ENCODE results near the gene RPS25.
"Not testable (repeated sequence)": the region's sequence is repeated elsewhere in the genome, so short reads cannot be mapped to it uniquely, and the experiment has no call there.

The RPS25 gene

GRCh38 chr11:118996926-118997626, 21.1 kb downstream of the RPS25 start:
- peak overlapping the region; percentile 67 for H3K4me3 ChIP-seq (ENCODE audit: low read depth, low read length)
- in situ Hi-C loops (cut with HindIII; ENCODE audit: low sequenced_read_pairs), result no loop called here
- TF ChIP-seq, protein P1, sequence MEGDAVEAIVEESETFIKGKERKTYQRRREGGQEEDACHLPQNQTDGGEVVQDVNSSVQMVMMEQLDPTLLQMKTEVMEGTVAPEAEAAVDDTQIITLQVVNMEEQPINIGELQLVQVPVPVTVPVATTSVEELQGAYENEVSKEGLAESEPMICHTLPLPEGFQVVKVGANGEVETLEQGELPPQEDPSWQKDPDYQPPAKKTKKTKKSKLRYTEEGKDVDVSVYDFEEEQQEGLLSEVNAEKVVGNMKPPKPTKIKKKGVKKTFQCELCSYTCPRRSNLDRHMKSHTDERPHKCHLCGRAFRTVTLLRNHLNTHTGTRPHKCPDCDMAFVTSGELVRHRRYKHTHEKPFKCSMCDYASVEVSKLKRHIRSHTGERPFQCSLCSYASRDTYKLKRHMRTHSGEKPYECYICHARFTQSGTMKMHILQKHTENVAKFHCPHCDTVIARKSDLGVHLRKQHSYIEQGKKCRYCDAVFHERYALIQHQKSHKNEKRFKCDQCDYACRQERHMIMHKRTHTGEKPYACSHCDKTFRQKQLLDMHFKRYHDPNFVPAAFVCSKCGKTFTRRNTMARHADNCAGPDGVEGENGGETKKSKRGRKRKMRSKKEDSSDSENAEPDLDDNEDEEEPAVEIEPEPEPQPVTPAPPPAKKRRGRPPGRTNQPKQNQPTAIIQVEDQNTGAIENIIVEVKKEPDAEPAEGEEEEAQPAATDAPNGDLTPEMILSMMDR (IDR thresholded peaks at IDR 0.05; ENCODE audit: low read depth, low read length), result peak; percentile 32
- DNase-seq (ENCODE audit: low read depth, low spot score), result peak; percentile 17

GRCh38 chr11:118991486-118992038, 26.6 kb downstream of the RPS25 start:
- H3K4me3 ChIP-seq (ENCODE audit: low read depth, low read length); in situ Hi-C loops (cut with HindIII; ENCODE audit: low sequenced_read_pairs); DNase-seq (ENCODE audit: low read depth, low spot score): not testable (repeated sequence)

GRCh38 chr11:118988280-118988679, 29.9 kb downstream of the RPS25 start:
- no peak overlapping the region for H3K4me3 ChIP-seq (ENCODE audit: low read depth, low read length)
- TF ChIP-seq, protein P1 (IDR thresholded peaks at IDR 0.05; ENCODE audit: low read depth, low read length), result no peak
- in situ Hi-C loops (cut with HindIII; ENCODE audit: low sequenced_read_pairs), result no loop called here
- no peak for DNase-seq (ENCODE audit: low read depth, low spot score)

DNA sequence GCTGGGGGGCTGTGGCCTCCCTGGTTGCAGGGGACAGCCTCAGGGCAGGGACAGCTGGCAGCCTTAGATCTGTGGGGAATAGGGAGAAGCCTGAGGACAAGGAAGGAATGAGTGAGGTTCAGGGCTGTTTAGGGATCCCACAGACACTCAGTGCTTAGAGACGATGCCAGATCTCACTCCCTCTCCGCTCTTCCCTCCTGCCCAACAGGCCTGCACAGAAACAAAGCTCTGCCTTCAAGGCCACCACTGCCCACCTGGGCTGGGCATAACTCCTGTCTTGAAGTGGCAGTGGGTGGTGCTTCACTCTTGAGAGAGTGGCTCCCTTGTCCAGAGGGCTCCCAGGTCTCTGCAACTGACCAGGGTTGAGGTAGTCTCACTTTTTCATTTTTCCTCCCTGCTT, 33.3 kb downstream of the RPS25 start:
- TF ChIP-seq, protein P1 (IDR thresholded peaks at IDR 0.05; ENCODE audit: low read depth, low read length), result no peak
- in situ Hi-C loops (cut with HindIII; ENCODE audit: low sequenced_read_pairs), result no loop called here
- no peak for DNase-seq (ENCODE audit: low read depth, low spot score)
- no peak overlapping the region for H3K4me3 ChIP-seq (ENCODE audit: low read depth, low read length)

GRCh38 chr11:118984337-118984736, 33.8 kb downstream of the RPS25 start:
- not testable (repeated sequence) for DNase-seq (ENCODE audit: low read depth, low spot score); H3K4me3 ChIP-seq (ENCODE audit: low read depth, low read length)

GRCh38 chr11:118980191-118980881, 37.8 kb downstream of the RPS25 start:
- in situ Hi-C loops (cut with HindIII; ENCODE audit: low sequenced_read_pairs), result no loop called here
- no peak overlapping the region for H3K4me3 ChIP-seq (ENCODE audit: low read depth, low read length)
- TF ChIP-seq, protein P1 (IDR thresholded peaks at IDR 0.05; ENCODE audit: low read depth, low read length), result no peak
- DNase-seq (ENCODE audit: low read depth, low spot score), result no peak

More at GRCh38 chr11:118984337-118984736, 33.8 kb downstream of the RPS25 start:
- in situ Hi-C loops (cut with HindIII; ENCODE audit: low sequenced_read_pairs), result not testable (repeated sequence)

DNA sequence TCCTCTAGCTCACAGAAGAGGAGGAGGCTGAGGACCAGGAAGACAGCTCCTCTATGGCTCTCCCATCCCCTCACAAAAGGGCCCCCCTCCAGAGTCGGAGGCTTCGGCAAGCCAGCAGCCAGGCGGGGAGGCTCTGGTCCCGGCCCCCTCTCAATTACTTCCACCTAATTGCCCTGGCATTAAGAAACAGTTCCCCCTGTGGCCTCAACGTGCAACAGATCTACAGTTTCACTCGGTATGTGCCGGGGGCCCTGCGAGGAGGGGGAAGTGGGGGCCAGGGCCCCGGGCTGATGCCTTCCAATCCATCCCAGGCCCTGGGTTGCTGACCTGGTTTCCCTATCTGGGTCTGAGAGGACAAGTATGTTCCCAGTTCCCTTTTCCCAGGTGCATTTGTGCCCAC, 38.7 kb downstream of the RPS25 start:
- TF ChIP-seq, protein P1 (IDR thresholded peaks at IDR 0.05; ENCODE audit: low read depth, low read length), result no peak

More for the DNA sequence above, 38.7 kb downstream of the RPS25 start:
- in situ Hi-C loops (cut with HindIII; ENCODE audit: low sequenced_read_pairs), result no loop called here
- no peak for DNase-seq (ENCODE audit: low read depth, low spot score)
- no peak overlapping the region for H3K4me3 ChIP-seq (ENCODE audit: low read depth, low read length)

All from astrocyte of the spinal cord (primary cell).